T-cell (primary cell): ENCODE results near the gene PPT2. TPM values are rescaled to one million over a fixed set of nuclear protein-coding genes. Genes with fewer than 3 reads are reported as not detected.

Experiments used
- ATAC-seq, 4 experiments: fragments of 200-7000 bp in 3 of 4; fragments of 150-1000 bp in 1 of 4; cut with Tn5 transposase; replicated peaks in 1 of 4; 1 replicate in 3 of 4; 2 replicates in 1 of 4; pipeline ENCODE4 v1.10.0; 2021; ENCODE audit warnings: moderate library complexity in 3 of 4, mild to moderate bottlenecking in 2 of 4, moderate number of reproducible peaks in 1 of 4
- CTCF ChIA-PET, 2 donors: fragments of 300-600 bp; sonication (Branson Sonifier 250); formaldehyde crosslinking; loops; one replicate each; lab custom pipeline; 2022; ENCODE audit warnings: antibody characterized with exemption in 2 of 2; lab: Charles Lee
- POLR2A ChIA-PET, 2 donors: fragments of 300-600 bp; sonication (Branson Sonifier 250); formaldehyde crosslinking; loops; one replicate each; lab custom pipeline; 2022; ENCODE audit warnings: antibody characterized with exemption in 2 of 2; lab: Charles Lee
- DNase-seq, 35 experiments: peaks; one replicate each; pipeline versions ENCODE4 v3.0.0 to v3.0.0-alpha.2; 2013 to 2023
- H3K27ac ChIP-seq: one replicate; pipeline ENCODE4 v1.5.1; 2013; ENCODE audit warnings: low read length
- H3K27me3 ChIP-seq, 2 experiments: replicated peaks in 1 of 2; 1 replicate in 1 of 2; 2 replicates in 1 of 2; pipeline versions ENCODE4 v1.6.1 to v1.7.0; 2013; ENCODE audit warnings: low read length in 1 of 2, mixed read lengths in 1 of 2; ENCODE audit not compliant: control insufficient read depth in 2 of 2, insufficient read depth in 2 of 2; ENCODE audit errors: extremely low read depth in 1 of 2
- H3K36me3 ChIP-seq, 2 donors: 1 replicate in 1 of 2; 2 replicates in 1 of 2; pipeline versions ENCODE4 v1.6.1 to v1.7.0; 2013; ENCODE audit warnings: low read length in 1 of 2; ENCODE audit not compliant: control insufficient read depth in 2 of 2, insufficient read depth in 1 of 2; ENCODE audit errors: extremely low read depth in 1 of 2
- H3K4me1 ChIP-seq, 2 experiments: 1 replicate in 1 of 2; 2 replicates in 1 of 2; pipeline versions ENCODE4 v1.6.1 to v1.7.0; 2013; ENCODE audit warnings: low read length in 2 of 2, mixed read lengths in 1 of 2; ENCODE audit not compliant: insufficient read depth in 2 of 2, control insufficient read depth in 1 of 2; ENCODE audit errors: extremely low read depth in 1 of 2
- H3K4me3 ChIP-seq, 2 donors: 1 replicate in 1 of 2; 2 replicates in 1 of 2; pipeline versions ENCODE4 v1.5.1 to v1.7.0; 2013; ENCODE audit warnings: mild to moderate bottlenecking in 2 of 2, low read length in 1 of 2, moderate library complexity in 1 of 2; ENCODE audit not compliant: control insufficient read depth in 1 of 2; ENCODE audit errors: extremely low read depth in 1 of 2
- H3K9me3 ChIP-seq: 2 replicates; pipeline ENCODE4 v1.7.0; 2013
- H3K27ac Mint-ChIP-seq, 2 donors: one replicate each; pipeline ENCODE4 v1.8.0; 2020 to 2021; ENCODE audit warnings: mild to moderate bottlenecking in 2 of 2, mixed read lengths in 2 of 2
- H3K27me3 Mint-ChIP-seq, 2 donors: one replicate each; pipeline ENCODE4 v1.8.0; 2021 to 2022; ENCODE audit warnings: mixed read lengths in 2 of 2
- H3K36me3 Mint-ChIP-seq: one replicate; pipeline ENCODE4 v1.8.0; 2021; ENCODE audit warnings: mixed read lengths
- H3K4me1 Mint-ChIP-seq, 3 donors: one replicate each; pipeline ENCODE4 v1.8.0; 2020 to 2022; ENCODE audit warnings: mixed read lengths in 3 of 3, mild to moderate bottlenecking in 1 of 3
- H3K4me3 Mint-ChIP-seq, 3 donors: one replicate each; pipeline ENCODE4 v1.8.0; 2020 to 2022; ENCODE audit warnings: mild to moderate bottlenecking in 3 of 3, mixed read lengths in 3 of 3, moderate library complexity in 3 of 3
- H3K9me3 Mint-ChIP-seq, 3 donors: one replicate each; pipeline ENCODE4 v1.8.0; 2020 to 2022; ENCODE audit warnings: mixed read lengths in 3 of 3
- WGBS: methylation state at CpG from one replicate; pipeline ENCODE4 v1.1.5; 2013; ENCODE audit warnings: missing lambda C conversion rate; ENCODE audit not compliant: insufficient coverage; 5-methylcytosine and 5-hydroxymethylcytosine counted together
- total RNA-seq, 35 experiments: library from RNA in 6 of 35; stranded (reverse) in 6 of 35; fragments of 120-200 nt in 1 of 35; gene quantifications; one replicate each; pipeline versions ENCODE4 v1.2.1 to v1.2.4 and lab custom pipeline; 2013 to 2026

PPT2 gene
- total RNA-seq (10 to 100 TPM; 11.2 to 25.6 (median 19.3) TPM), total RNA-seq (lab: John Stamatoyannopoulos, UW) (1.3 to 7.9 (median 3.9) reads per million in 29 experiments)
- 5.7 TPM for total RNA-seq (2013)

GRCh38 chr6:32153564-32154513 is at the start of gene PPT2:
Gene PPT2 (plus strand): TSS chr6:32154141. CDS start chr6:32154595, 454 bp downstream.
- Mint-ChIP-seq H3K4me3 (peak within 1 kb of the TSS; percentile 91 to 97 (median 94)), H3K36me3 (peaks cover 14% of the 10 kb centered on the region), H3K4me1 (peaks cover 50 to 64% (median 57%) of the 10 kb centered on the region in 3 donors), H3K27ac (peak within 1 kb of the TSS; percentile 75 to 93), H3K9me3 (no peaks in the 10 kb centered on the region), H3K27me3 (peaks cover 6 to 26% of the 10 kb centered on the region in 2 donors)
- H3K27ac ChIP-seq: peak within 1 kb of the TSS; percentile 81
- DNase-seq (peak; percentile 50 to 86 (median 69)), ATAC-seq (peak; percentile 62 to 78 (median 66))
- ChIA-PET CTCF (interaction anchor here in 1 of 2 donors (1.0 kb wide), 1 partner anchor 35 kb away, joined by 3 read pairs; no protein-coding TSS in a partner anchor), POLR2A (interaction anchor here in 1 of 2 donors (0.6 kb wide), 1 partner anchor 1446 kb away, joined by 5 read pairs; no protein-coding TSS in a partner anchor)
- H3K27me3 ChIP-seq: peaks cover 0 to 34% of the 10 kb centered on the region in 2 experiments
- peak within 1 kb of the TSS; percentile 92 for H3K4me3 ChIP-seq
- no peaks in the 10 kb centered on the region for H3K9me3 ChIP-seq
- peaks cover 6 to 63% of the 10 kb centered on the region in 2 experiments for H3K4me1 ChIP-seq
- WGBS: under 1% methylated on average over 30 of the region's 52 CpGs
- peaks cover 6% of the 10 kb centered on the region in 2 donors for H3K36me3 ChIP-seq

- H3K27me3 Mint-ChIP-seq: peaks cover 17 to 34% of the 10 kb centered on the region in 2 donors
Measured at GRCh38 chr6:32105433-32105832, 48.5 kb upstream of the PPT2 start.

GRCh38 chr6:32107406-32107805 is 46.5 kb upstream of the PPT2 start:
- Mint-ChIP-seq H3K4me3 (peak overlapping the region in 1 of 3 donors; percentile 50), H3K9me3 (no peaks in the 10 kb centered on the region), H3K27ac (no peak overlapping the region), H3K27me3 (peaks cover 17 to 31% of the 10 kb centered on the region in 2 donors), H3K4me1 (peaks cover 24 to 40% (median 26%) of the 10 kb centered on the region in 3 donors), H3K36me3 (no peaks in the 10 kb centered on the region)
- no peak for ATAC-seq
- POLR2A ChIA-PET: no interaction called here
- peaks cover 2 to 42% of the 10 kb centered on the region in 2 experiments for H3K27me3 ChIP-seq
- WGBS: no CpG with 5 or more reads among the region's 1 CpG
- peaks cover 0 to 28% of the 10 kb centered on the region in 2 experiments for H3K4me1 ChIP-seq
- H3K27ac ChIP-seq: no peak overlapping the region
- no peaks in the 10 kb centered on the region for H3K9me3 ChIP-seq
- CTCF ChIA-PET: interaction anchor here in 1 of 2 donors (0.5 kb wide), 1 partner anchor 74 kb away, joined by 3 read pairs; no protein-coding TSS in a partner anchor
- no peaks in the 10 kb centered on the region for H3K36me3 ChIP-seq
- H3K4me3 ChIP-seq: no peak overlapping the region
- no peak for DNase-seq

More at GRCh38 chr6:32105433-32105832, 48.5 kb upstream of the PPT2 start:
- Histone ChIP-seq H3K4me3 (no peak overlapping the region), H3K4me1 (peaks cover 0 to 28% of the 10 kb centered on the region in 2 experiments), H3K27me3 (peaks cover 2 to 43% of the 10 kb centered on the region in 2 experiments), H3K36me3 (no peaks in the 10 kb centered on the region), H3K9me3 (no peaks in the 10 kb centered on the region), H3K27ac (no peak overlapping the region)
- Mint-ChIP-seq H3K9me3 (no peaks in the 10 kb centered on the region), H3K27ac (no peak overlapping the region), H3K4me3 (no peak overlapping the region), H3K4me1 (peaks cover 24 to 34% (median 26%) of the 10 kb centered on the region in 3 donors), H3K36me3 (no peaks in the 10 kb centered on the region)
- ChIA-PET POLR2A (interaction anchor here in 1 of 2 donors (0.6 kb wide), 1 partner anchor 46 kb away, joined by 15 read pairs; no protein-coding TSS in a partner anchor), CTCF (no interaction called here)
- no peak for DNase-seq
- no peak for ATAC-seq
- 91% methylated on average over 3 of the region's 4 CpGs for WGBS

GRCh38 chr6:32108094-32108627 is 45.8 kb upstream of the PPT2 start:
- H3K27ac ChIP-seq: no peak overlapping the region
- no peak for DNase-seq

GRCh38 chr6:32108727-32109113 is 45.2 kb upstream of the PPT2 start:
- POLR2A ChIA-PET: no interaction called here
- peaks cover 2 to 42% of the 10 kb centered on the region in 2 experiments for H3K27me3 ChIP-seq
- peaks cover 0 to 28% of the 10 kb centered on the region in 2 experiments for H3K4me1 ChIP-seq
- H3K4me3 ChIP-seq: no peak overlapping the region
- CTCF ChIA-PET: no interaction called here
- peak overlapping the region in 1 of 3 donors; percentile 50 for H3K4me3 Mint-ChIP-seq
- H3K9me3 ChIP-seq: no peaks in the 10 kb centered on the region
- H3K27me3 Mint-ChIP-seq: peaks cover 17 to 28% of the 10 kb centered on the region in 2 donors
- ATAC-seq (peak in 1 of 4 experiments; percentile 11), DNase-seq (no peak)
- H3K36me3 Mint-ChIP-seq: no peaks in the 10 kb centered on the region
- H3K9me3 Mint-ChIP-seq: no peaks in the 10 kb centered on the region
- H3K4me1 Mint-ChIP-seq: peaks cover 25 to 40% (median 26%) of the 10 kb centered on the region in 3 donors
- WGBS: 61% methylated on average over 6 of the region's 6 CpGs
- H3K36me3 ChIP-seq: no peaks in the 10 kb centered on the region
- peak overlapping the region in 1 of 2 donors; percentile 28 for H3K27ac Mint-ChIP-seq
- H3K27ac ChIP-seq: no peak overlapping the region

More at GRCh38 chr6:32108094-32108627, 45.8 kb upstream of the PPT2 start:
- H3K27me3 Mint-ChIP-seq: peaks cover 17 to 31% of the 10 kb centered on the region in 2 donors
- no peak overlapping the region for H3K27ac Mint-ChIP-seq
- ChIA-PET CTCF (no interaction called here), POLR2A (no interaction called here)
- no peaks in the 10 kb centered on the region for H3K9me3 ChIP-seq
- ATAC-seq: peak in 1 of 4 experiments; percentile 29
- H3K9me3 Mint-ChIP-seq: no peaks in the 10 kb centered on the region
- no peak overlapping the region for H3K4me3 ChIP-seq
- H3K4me3 Mint-ChIP-seq: peak overlapping the region in 1 of 3 donors; percentile 50
- H3K4me1 Mint-ChIP-seq: peaks cover 24 to 40% (median 26%) of the 10 kb centered on the region in 3 donors
- H3K36me3 ChIP-seq: no peaks in the 10 kb centered on the region
- WGBS: 13% methylated on average over 10 of the region's 15 CpGs
- H3K4me1 ChIP-seq: peaks cover 0 to 28% of the 10 kb centered on the region in 2 experiments
- H3K36me3 Mint-ChIP-seq: no peaks in the 10 kb centered on the region
- peaks cover 2 to 42% of the 10 kb centered on the region in 2 experiments for H3K27me3 ChIP-seq
